Gastroesophageal sphincter (tissue), 3 donors: ENCODE results near the gene PRPF6.

Source experiments
- EP300 ChIP-seq: sonication (generic); formaldehyde crosslinking; IDR thresholded peaks from one replicate; pipeline ENCODE4 v1.6.1; 2017; ENCODE audit warnings: antibody characterized with exemption, mild to moderate bottlenecking
- POLR2A ChIP-seq, 2 donors: fragments of 450-650 bp; IDR thresholded peaks; one replicate each; pipeline ENCODE4 v1.6.1; 2017; ENCODE audit warnings: antibody characterized with exemption in 2 of 2, mild to moderate bottlenecking in 2 of 2, moderate library complexity in 1 of 2
- TF ChIP-seq, protein P1 (sequence below), 4 experiments: fragments of 200-600 bp in 2 of 4; fragments of 450-650 bp in 2 of 4; sonication (generic) in 1 of 4; IDR thresholded peaks; one replicate each; pipeline ENCODE4 v1.5.1; 2017 to 2019; ENCODE audit warnings: antibody characterized with exemption in 4 of 4, mild to moderate bottlenecking in 2 of 4, moderate library complexity in 2 of 4

DNA sequence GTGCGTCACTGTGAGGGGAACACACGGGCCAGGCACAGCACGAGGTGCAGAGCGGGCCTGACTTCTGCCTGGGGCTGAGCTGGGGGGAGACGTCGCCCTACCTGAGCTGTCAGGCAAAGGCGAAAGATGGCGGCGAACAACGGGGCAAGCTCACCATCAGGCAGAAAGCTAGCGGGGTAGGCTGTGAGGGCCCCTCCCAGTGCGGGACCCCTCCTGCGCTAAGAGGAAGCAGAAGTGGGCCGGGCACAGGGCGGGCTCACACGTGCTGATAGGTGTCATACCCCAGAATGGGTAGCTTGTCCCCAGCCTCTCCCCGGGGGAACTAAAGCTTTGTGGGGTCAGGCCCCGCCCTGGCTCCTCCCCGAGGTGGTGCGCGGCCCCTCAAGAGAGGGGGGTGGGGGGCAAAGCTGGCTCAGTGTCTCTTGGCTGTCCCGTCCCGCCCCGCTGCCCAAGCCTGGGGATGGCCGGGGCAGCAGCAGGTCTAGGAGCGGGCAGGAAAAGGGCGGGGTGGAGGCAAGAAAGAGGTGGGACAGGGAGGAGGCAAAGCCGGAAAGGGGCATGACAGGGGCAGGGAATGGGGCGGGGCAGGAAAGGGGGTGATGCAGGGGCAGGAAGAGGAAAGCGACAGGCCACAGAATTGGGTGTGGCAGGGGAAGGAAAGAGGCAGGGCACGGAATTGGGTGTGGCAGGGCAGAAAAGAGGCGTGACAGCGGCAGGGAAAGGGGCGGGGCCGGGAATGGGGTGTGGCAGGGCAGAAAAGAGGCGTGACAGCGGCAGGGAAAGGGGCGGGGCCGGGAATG lies 39.5 kb upstream of the PRPF6 start:
- TF ChIP-seq POLR2A (IDR thresholded peaks at IDR 0.05) (no peak), EP300 (no peak)
- TF ChIP-seq, protein P1, sequence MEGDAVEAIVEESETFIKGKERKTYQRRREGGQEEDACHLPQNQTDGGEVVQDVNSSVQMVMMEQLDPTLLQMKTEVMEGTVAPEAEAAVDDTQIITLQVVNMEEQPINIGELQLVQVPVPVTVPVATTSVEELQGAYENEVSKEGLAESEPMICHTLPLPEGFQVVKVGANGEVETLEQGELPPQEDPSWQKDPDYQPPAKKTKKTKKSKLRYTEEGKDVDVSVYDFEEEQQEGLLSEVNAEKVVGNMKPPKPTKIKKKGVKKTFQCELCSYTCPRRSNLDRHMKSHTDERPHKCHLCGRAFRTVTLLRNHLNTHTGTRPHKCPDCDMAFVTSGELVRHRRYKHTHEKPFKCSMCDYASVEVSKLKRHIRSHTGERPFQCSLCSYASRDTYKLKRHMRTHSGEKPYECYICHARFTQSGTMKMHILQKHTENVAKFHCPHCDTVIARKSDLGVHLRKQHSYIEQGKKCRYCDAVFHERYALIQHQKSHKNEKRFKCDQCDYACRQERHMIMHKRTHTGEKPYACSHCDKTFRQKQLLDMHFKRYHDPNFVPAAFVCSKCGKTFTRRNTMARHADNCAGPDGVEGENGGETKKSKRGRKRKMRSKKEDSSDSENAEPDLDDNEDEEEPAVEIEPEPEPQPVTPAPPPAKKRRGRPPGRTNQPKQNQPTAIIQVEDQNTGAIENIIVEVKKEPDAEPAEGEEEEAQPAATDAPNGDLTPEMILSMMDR (IDR thresholded peaks at IDR 0.05): no peak
